Fibroblast of lung (primary cell): ENCODE measurements around the gene ASXL1. TPM values are rescaled to one million over a fixed set of nuclear protein-coding genes. Genes with fewer than 3 reads are reported as not detected.
"Not testable (repeated sequence)": the region's sequence is repeated elsewhere in the genome, so short reads cannot be mapped to it uniquely, and the experiment has no call there.

Experiments
- DNase-seq, 2 donors: peaks; one replicate each; pipeline versions ENCODE4 v3.0.0 to v3.0.0-alpha.2; 2010; ENCODE audit warnings: low read depth in 2 of 2
- H2AFZ ChIP-seq: 2 replicates; pipeline ENCODE4 v1.5.1; 2012; ENCODE audit warnings: low read length, control low read depth, inconsistent platforms
- H3K27ac ChIP-seq: 2 replicates; pipeline ENCODE4 v1.5.1; 2011; ENCODE audit warnings: low read length, control low read depth; ENCODE audit not compliant: insufficient read depth
- H3K27me3 ChIP-seq: 2 replicates; pipeline ENCODE4 v1.5.1; 2011; ENCODE audit warnings: mild to moderate bottlenecking, low read length; ENCODE audit not compliant: control insufficient read depth, insufficient read depth
- H3K36me3 ChIP-seq: 2 replicates; pipeline ENCODE4 v1.5.1; 2011; ENCODE audit warnings: low read length; ENCODE audit not compliant: control insufficient read depth, insufficient read depth
- H3K4me1 ChIP-seq: 2 replicates; pipeline ENCODE4 v1.5.1; 2011; ENCODE audit warnings: low read length; ENCODE audit not compliant: control insufficient read depth, insufficient read depth; ENCODE audit errors: extremely low read depth
- H3K4me2 ChIP-seq: 2 replicates; pipeline ENCODE4 v1.5.1; 2011; ENCODE audit warnings: low read length, control low read depth; ENCODE audit not compliant: insufficient read depth; ENCODE audit errors: extremely low read depth
- H3K4me3 ChIP-seq, 4 experiments: fragments of 200-600 bp in 1 of 4; sonication (generic) in 1 of 4; replicated peaks in 1 of 4; 2 replicates each; pipeline ENCODE4 v1.5.1; 2011 to 2016; ENCODE audit warnings: low read length in 4 of 4, low read depth in 3 of 4, mild to moderate bottlenecking in 3 of 4, control low read depth in 2 of 4, inconsistent platforms in 1 of 4, mixed read lengths in 1 of 4; ENCODE audit not compliant: insufficient read depth in 1 of 4; ENCODE audit errors: control extremely low read depth in 1 of 4
- H3K79me2 ChIP-seq: 2 replicates; pipeline ENCODE4 v1.5.1; 2012; ENCODE audit warnings: mild to moderate bottlenecking, low read length, inconsistent platforms; ENCODE audit not compliant: control insufficient read depth, insufficient read depth
- H3K9ac ChIP-seq: 2 replicates; pipeline ENCODE4 v1.5.1; 2011; ENCODE audit warnings: mild to moderate bottlenecking, low read length, control low read depth; ENCODE audit not compliant: insufficient read depth
- H3K9me3 ChIP-seq: 2 replicates; pipeline ENCODE4 v1.5.1; 2012; ENCODE audit warnings: low read depth, low read length; ENCODE audit not compliant: control insufficient read depth, insufficient read depth
- H4K20me1 ChIP-seq: 2 replicates; pipeline ENCODE4 v1.5.1; 2011; ENCODE audit warnings: low read length; ENCODE audit not compliant: control insufficient read depth, insufficient read depth; ENCODE audit errors: extremely low read depth
- EZH2 ChIP-seq: IDR thresholded peaks from 2 replicates; pipeline ENCODE4 v1.5.1; 2012; ENCODE audit warnings: low read length, control low read depth, mild to moderate bottlenecking; ENCODE audit errors: missing control alignments
- polyA plus RNA-seq, 2 donors: library from polyadenylated mRNA; depleted of rRNA in 1 of 2; stranded (reverse) in 1 of 2; unstranded in 1 of 2; fragments of >200 nt; gene quantifications; 2 replicates each; pipeline ENCODE4 v1.2.1, GENCODE V29; 2011 to 2012; ENCODE audit warnings: missing spikeins in 1 of 2
- total RNA-seq: library from RNA; depleted of rRNA; stranded (reverse); fragments of >200 nt; gene quantifications from 2 replicates; pipeline ENCODE4 v1.2.1, GENCODE V29; 2014
- TF ChIP-seq, protein P1 (sequence below), 2 donors: IDR thresholded peaks in 1 of 2; conservative IDR thresholded peaks in 1 of 2; 1 replicate in 1 of 2; 2 replicates in 1 of 2; pipeline ENCODE4 v1.5.1; 2011 to 2012; ENCODE audit warnings: low read length in 2 of 2, control low read depth in 1 of 2, inconsistent platforms in 1 of 2, low read depth in 1 of 2, mild to moderate bottlenecking in 1 of 2

Gene ASXL1
- total and polyA plus RNA-seq, 2 donors (not counting 1 experiment from before 2014, with no cell fraction given): 38.0 to 41.1 TPM

GRCh38 chr20:32380745-32381144 lies 22.6 kb downstream of the ASXL1 start:
- Histone ChIP-seq H3K79me2 (peaks cover 27% of the 10 kb centered on the region), H2AFZ (no peak overlapping the region), H3K4me3 (no peak overlapping the region), H3K9ac (no peak overlapping the region), H3K4me1 (peaks cover 2% of the 10 kb centered on the region), H3K27me3 (no peaks in the 10 kb centered on the region), H3K36me3 (no peaks in the 10 kb centered on the region), H3K9me3 (no peaks in the 10 kb centered on the region), H4K20me1 (peaks cover 1% of the 10 kb centered on the region), H3K4me2 (no peak overlapping the region), H3K27ac (no peak overlapping the region)
- DNase-seq: no peak
- TF ChIP-seq, protein P1, sequence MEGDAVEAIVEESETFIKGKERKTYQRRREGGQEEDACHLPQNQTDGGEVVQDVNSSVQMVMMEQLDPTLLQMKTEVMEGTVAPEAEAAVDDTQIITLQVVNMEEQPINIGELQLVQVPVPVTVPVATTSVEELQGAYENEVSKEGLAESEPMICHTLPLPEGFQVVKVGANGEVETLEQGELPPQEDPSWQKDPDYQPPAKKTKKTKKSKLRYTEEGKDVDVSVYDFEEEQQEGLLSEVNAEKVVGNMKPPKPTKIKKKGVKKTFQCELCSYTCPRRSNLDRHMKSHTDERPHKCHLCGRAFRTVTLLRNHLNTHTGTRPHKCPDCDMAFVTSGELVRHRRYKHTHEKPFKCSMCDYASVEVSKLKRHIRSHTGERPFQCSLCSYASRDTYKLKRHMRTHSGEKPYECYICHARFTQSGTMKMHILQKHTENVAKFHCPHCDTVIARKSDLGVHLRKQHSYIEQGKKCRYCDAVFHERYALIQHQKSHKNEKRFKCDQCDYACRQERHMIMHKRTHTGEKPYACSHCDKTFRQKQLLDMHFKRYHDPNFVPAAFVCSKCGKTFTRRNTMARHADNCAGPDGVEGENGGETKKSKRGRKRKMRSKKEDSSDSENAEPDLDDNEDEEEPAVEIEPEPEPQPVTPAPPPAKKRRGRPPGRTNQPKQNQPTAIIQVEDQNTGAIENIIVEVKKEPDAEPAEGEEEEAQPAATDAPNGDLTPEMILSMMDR (conservative IDR thresholded peaks at IDR 0.05 in 1 of 2, IDR thresholded peaks at IDR 0.05 in 1 of 2; ENCODE audit: low read depth in 1 of 2, low read length in 2 of 2): no peak
- TF ChIP-seq EZH2: no peak

GRCh38 chr20:32382102-32382950 lies 24.2 kb downstream of the ASXL1 start:
- H4K20me1 ChIP-seq: peaks cover 1% of the 10 kb centered on the region
- no peaks in the 10 kb centered on the region for H3K9me3 ChIP-seq
- no peak overlapping the region for H3K4me2 ChIP-seq
- H3K4me1 ChIP-seq: peaks cover 6% of the 10 kb centered on the region
- H3K36me3 ChIP-seq: peaks cover 2% of the 10 kb centered on the region
- H3K79me2 ChIP-seq: peaks cover 38% of the 10 kb centered on the region
- TF ChIP-seq, protein P1 (conservative IDR thresholded peaks at IDR 0.05 in 1 of 2, IDR thresholded peaks at IDR 0.05 in 1 of 2; ENCODE audit: low read depth in 1 of 2, low read length in 2 of 2): no peak
- no peak for TF ChIP-seq EZH2
- H3K27ac ChIP-seq: no peak overlapping the region
- no peak overlapping the region for H3K4me3 ChIP-seq
- DNase-seq: no peak
- H2AFZ ChIP-seq: no peak overlapping the region
- H3K9ac ChIP-seq: no peak overlapping the region
- H3K27me3 ChIP-seq: no peaks in the 10 kb centered on the region

GRCh38 chr20:32383441-32383840 lies 25.3 kb downstream of the ASXL1 start:
- DNase-seq, H3K4me2 ChIP-seq, H4K20me1 ChIP-seq, H3K27ac ChIP-seq, H3K4me3 ChIP-seq, H3K4me1 ChIP-seq, H3K9ac ChIP-seq, H3K9me3 ChIP-seq, H2AFZ ChIP-seq, H3K36me3 ChIP-seq, H3K27me3 ChIP-seq: not testable (repeated sequence)
- peaks cover 42% of the 10 kb centered on the region for H3K79me2 ChIP-seq
